ENCODE data around the gene MAP7D1.

MAP7D1 gene

GRCh38 chr1:36143424-36143823, 12.5 kb upstream of the MAP7D1 start:
- Histone ChIP-seq H3K9me3 (ENCODE audit: control insufficient read depth, low read length) (no peaks in the 10 kb centered on the region), H3K9ac (ENCODE audit: low read length) (no peak overlapping the region), H3K36me3 (ENCODE audit: control insufficient read depth, insufficient read depth, low read length, severe bottlenecking) (peaks cover 12% of the 10 kb centered on the region), H3K27me3 (replicated peaks; ENCODE audit: control insufficient read depth, insufficient read depth, low read length) (no peaks in the 10 kb centered on the region), H3K4me3 (ENCODE audit: low read length) (no peak overlapping the region), H3K4me1 (ENCODE audit: control insufficient read depth, insufficient read depth, low read length) (peaks cover 14% of the 10 kb centered on the region)
- no peak for DNase-seq (ENCODE audit: low read depth)

DNA sequence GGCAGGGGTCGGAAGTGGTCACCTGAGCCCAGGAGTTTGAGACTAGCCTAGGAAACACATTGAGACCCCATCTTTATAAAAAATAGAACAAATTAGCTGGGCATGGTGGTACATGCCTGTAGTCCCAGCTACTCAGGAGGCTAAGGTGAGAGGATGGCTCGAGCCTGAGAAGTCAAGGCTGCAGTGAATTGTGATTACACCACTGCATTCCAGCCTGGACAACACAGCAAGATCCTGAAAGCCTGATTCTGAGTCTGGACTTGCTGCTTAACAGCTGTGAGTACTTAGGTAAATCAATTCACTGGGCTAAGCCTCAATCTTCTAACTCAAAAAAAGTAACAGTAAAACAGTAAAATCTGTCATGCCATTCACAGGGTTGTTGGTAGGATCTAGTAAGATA, 11.5 kb upstream of the MAP7D1 start:
- Histone ChIP-seq H3K9me3 (ENCODE audit: control insufficient read depth, low read length) (no peaks in the 10 kb centered on the region), H3K9ac (ENCODE audit: low read length) (no peak overlapping the region), H3K27me3 (replicated peaks; ENCODE audit: control insufficient read depth, insufficient read depth, low read length) (no peaks in the 10 kb centered on the region), H3K4me3 (ENCODE audit: low read length) (no peak overlapping the region), H3K36me3 (ENCODE audit: control insufficient read depth, insufficient read depth, low read length, severe bottlenecking) (peaks cover 8% of the 10 kb centered on the region), H3K4me1 (ENCODE audit: control insufficient read depth, insufficient read depth, low read length) (peaks cover 17% of the 10 kb centered on the region)
- DNase-seq (ENCODE audit: low read depth), result no peak

- Histone ChIP-seq H3K4me3 (ENCODE audit: low read length) (peak overlapping the region; percentile 96), H3K9ac (ENCODE audit: low read length) (peak overlapping the region; percentile 95), H3K9me3 (ENCODE audit: control insufficient read depth, low read length) (no peaks in the 10 kb centered on the region), H3K4me1 (ENCODE audit: control insufficient read depth, insufficient read depth, low read length) (peaks cover 32% of the 10 kb centered on the region), H3K27me3 (replicated peaks; ENCODE audit: control insufficient read depth, insufficient read depth, low read length) (no peaks in the 10 kb centered on the region), H3K36me3 (ENCODE audit: control insufficient read depth, insufficient read depth, low read length, severe bottlenecking) (no peaks in the 10 kb centered on the region)
- DNase-seq (ENCODE audit: low read depth), result no peak
These were observed 7.1 kb upstream of the MAP7D1 start for GRCh38 chr1:36148821-36149236.

- peak within 1 kb of the TSS; percentile 96 for H3K4me3 ChIP-seq (ENCODE audit: low read length)
- no peaks in the 10 kb centered on the region for H3K9me3 ChIP-seq (ENCODE audit: control insufficient read depth, low read length)
- no peaks in the 10 kb centered on the region for H3K36me3 ChIP-seq (ENCODE audit: control insufficient read depth, insufficient read depth, low read length, severe bottlenecking)
- H3K4me1 ChIP-seq (ENCODE audit: control insufficient read depth, insufficient read depth, low read length), result peaks cover 32% of the 10 kb centered on the region
- no peaks in the 10 kb centered on the region for H3K27me3 ChIP-seq (replicated peaks; ENCODE audit: control insufficient read depth, insufficient read depth, low read length)
- peak; percentile 100 for DNase-seq (ENCODE audit: low read depth)
- H3K9ac ChIP-seq (ENCODE audit: low read length), result peak within 1 kb of the TSS; percentile 95
These were observed 6.6 kb upstream of the MAP7D1 start, which contains the start of gene TRAPPC3 for GRCh38 chr1:36149237-36149972. Gene TRAPPC3 (minus strand): TSS chr1:36149486. CDS start chr1:36149378, 108 bp downstream.

- DNase-seq (ENCODE audit: low read depth), result no peak
- no peaks in the 10 kb centered on the region for H3K9me3 ChIP-seq (ENCODE audit: control insufficient read depth, low read length)
- H3K4me1 ChIP-seq (ENCODE audit: control insufficient read depth, insufficient read depth, low read length), result peaks cover 36% of the 10 kb centered on the region
- H3K36me3 ChIP-seq (ENCODE audit: control insufficient read depth, insufficient read depth, low read length, severe bottlenecking), result no peaks in the 10 kb centered on the region
- H3K9ac ChIP-seq (ENCODE audit: low read length), result peak overlapping the region; percentile 83
- peak overlapping the region; percentile 66 for H3K4me3 ChIP-seq (ENCODE audit: low read length)
- no peaks in the 10 kb centered on the region for H3K27me3 ChIP-seq (replicated peaks; ENCODE audit: control insufficient read depth, insufficient read depth, low read length)
These were observed 6.0 kb upstream of the MAP7D1 start for GRCh38 chr1:36149973-36150295.

DNA sequence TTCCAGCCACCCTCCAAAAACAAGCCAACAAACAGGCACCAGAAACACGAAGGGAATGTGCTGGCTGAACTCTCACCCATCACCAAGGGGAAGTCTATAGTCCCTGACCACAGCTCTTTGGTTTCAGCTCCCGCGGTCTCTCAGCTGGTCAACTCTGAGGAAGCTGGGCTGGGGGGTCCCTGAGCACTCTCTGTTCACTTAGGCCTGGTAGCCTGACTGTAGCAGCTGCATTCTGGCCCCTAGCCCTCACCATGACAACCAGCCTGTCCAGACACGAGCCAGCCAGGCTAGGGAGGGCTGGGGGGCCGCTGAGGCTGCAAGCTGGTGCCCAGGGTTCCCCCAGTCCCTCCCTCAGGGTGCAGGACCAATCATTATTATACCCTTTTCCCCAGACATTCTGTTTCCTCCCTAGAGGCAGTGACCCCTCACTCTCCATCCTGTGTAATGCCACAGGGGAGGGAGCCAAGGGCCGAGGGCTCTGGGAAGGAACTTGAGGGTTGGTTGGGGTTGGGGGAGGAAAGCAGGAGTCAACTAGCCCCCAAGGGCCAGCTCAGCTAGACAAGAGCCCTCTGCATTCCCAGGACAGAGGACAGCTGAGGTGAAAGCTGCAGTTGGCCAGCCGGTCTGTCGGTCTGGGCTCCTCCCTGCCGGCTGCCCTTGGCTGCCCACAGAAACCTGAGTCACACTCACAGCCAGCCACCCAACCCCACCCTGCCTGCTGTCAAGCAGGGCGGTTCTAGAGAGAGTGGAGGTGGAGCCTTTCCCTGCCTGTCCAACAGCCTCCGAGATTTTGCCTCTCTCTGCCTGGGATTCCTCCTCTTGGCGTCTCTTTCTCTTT, 5.4 kb upstream of the MAP7D1 start:
- H3K36me3 ChIP-seq (ENCODE audit: control insufficient read depth, insufficient read depth, low read length, severe bottlenecking), result no peaks in the 10 kb centered on the region
- H3K9me3 ChIP-seq (ENCODE audit: control insufficient read depth, low read length), result no peaks in the 10 kb centered on the region
- DNase-seq (ENCODE audit: low read depth), result peak; percentile 98
- H3K9ac ChIP-seq (ENCODE audit: low read length), result peak overlapping the region; percentile 83
- H3K4me3 ChIP-seq (ENCODE audit: low read length), result peak overlapping the region; percentile 66
- no peaks in the 10 kb centered on the region for H3K27me3 ChIP-seq (replicated peaks; ENCODE audit: control insufficient read depth, insufficient read depth, low read length)
- peaks cover 39% of the 10 kb centered on the region for H3K4me1 ChIP-seq (ENCODE audit: control insufficient read depth, insufficient read depth, low read length)

DNA sequence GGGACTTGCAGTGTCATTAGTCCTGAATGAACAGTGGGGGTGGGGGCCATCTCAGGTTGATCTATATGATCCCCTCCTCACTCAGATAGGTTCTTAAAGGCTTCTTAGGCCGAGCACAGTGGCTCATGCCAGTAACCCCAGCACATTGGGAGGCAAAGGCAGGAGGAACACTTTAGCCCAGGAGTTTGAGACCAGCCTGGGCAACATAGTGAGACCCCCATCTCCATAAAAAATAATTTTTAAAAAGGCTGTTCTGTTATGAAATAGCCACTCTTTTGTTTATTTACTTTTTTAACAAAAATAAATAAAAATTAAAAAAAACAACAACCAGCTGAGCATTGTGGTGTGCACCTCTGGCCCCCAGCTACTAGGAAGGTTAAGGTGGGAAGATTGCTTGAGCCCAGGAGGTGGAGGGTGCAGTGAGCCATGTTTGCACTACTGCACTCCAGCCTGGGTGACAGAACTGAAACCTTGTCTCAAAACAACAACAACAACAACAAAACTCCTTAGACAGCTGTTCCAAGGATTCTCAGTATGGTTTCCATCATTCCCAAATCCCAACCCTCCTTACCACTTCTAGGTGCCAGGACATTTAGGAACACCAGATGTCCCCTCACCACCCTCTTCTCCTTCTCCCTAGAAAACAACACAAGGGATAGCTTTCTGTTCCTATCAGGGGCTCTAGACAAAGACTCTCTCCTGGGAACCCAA, 4.7 kb upstream of the MAP7D1 start:
- Histone ChIP-seq H3K9ac (ENCODE audit: low read length) (peak overlapping the region; percentile 78), H3K36me3 (ENCODE audit: control insufficient read depth, insufficient read depth, low read length, severe bottlenecking) (no peaks in the 10 kb centered on the region), H3K27me3 (replicated peaks; ENCODE audit: control insufficient read depth, insufficient read depth, low read length) (no peaks in the 10 kb centered on the region), H3K4me3 (ENCODE audit: low read length) (peak overlapping the region; percentile 51), H3K9me3 (ENCODE audit: control insufficient read depth, low read length) (no peaks in the 10 kb centered on the region), H3K4me1 (ENCODE audit: control insufficient read depth, insufficient read depth, low read length) (peaks cover 39% of the 10 kb centered on the region)
- DNase-seq (ENCODE audit: low read depth), result no peak

- DNase-seq (ENCODE audit: low read depth), result peak; percentile 37
- Histone ChIP-seq H3K4me3 (ENCODE audit: low read length) (peak overlapping the region; percentile 51), H3K36me3 (ENCODE audit: control insufficient read depth, insufficient read depth, low read length, severe bottlenecking) (no peaks in the 10 kb centered on the region), H3K27me3 (replicated peaks; ENCODE audit: control insufficient read depth, insufficient read depth, low read length) (no peaks in the 10 kb centered on the region), H3K9me3 (ENCODE audit: control insufficient read depth, low read length) (no peaks in the 10 kb centered on the region), H3K9ac (ENCODE audit: low read length) (peak overlapping the region; percentile 78), H3K4me1 (ENCODE audit: control insufficient read depth, insufficient read depth, low read length) (peaks cover 39% of the 10 kb centered on the region)
These were observed 4.1 kb upstream of the MAP7D1 start for GRCh38 chr1:36151845-36152203.

GRCh38 chr1:36153476-36153875, 2.5 kb upstream of the MAP7D1 start:
- no peak for DNase-seq (ENCODE audit: low read depth)
- no peak overlapping the region for H3K4me3 ChIP-seq (ENCODE audit: low read length)
- H3K9me3 ChIP-seq (ENCODE audit: control insufficient read depth, low read length), result no peaks in the 10 kb centered on the region
- H3K36me3 ChIP-seq (ENCODE audit: control insufficient read depth, insufficient read depth, low read length, severe bottlenecking), result no peaks in the 10 kb centered on the region
- H3K9ac ChIP-seq (ENCODE audit: low read length), result no peak overlapping the region
- H3K27me3 ChIP-seq (replicated peaks; ENCODE audit: control insufficient read depth, insufficient read depth, low read length), result no peaks in the 10 kb centered on the region
- peaks cover 44% of the 10 kb centered on the region for H3K4me1 ChIP-seq (ENCODE audit: control insufficient read depth, insufficient read depth, low read length)

DNA sequence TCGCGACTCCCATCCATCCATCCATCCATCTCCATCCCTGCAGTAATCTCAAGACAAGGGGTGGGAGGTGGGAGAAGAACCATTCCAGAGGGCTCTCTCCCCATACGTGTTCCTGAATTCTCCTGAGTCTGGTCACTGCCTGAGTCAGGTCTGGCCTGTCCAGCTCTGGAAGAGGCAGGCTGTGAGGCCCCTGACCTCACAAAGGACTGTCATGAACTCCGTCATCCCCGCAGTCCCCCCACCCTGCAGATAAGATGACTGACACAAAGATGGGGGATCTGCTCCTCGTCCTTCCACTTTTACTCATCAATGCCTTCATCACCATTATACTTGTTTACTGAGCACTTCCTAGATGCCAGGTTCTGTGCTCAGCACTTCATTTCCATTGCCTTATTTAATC, 1.6 kb upstream of the MAP7D1 start:
- H3K9me3 ChIP-seq (ENCODE audit: control insufficient read depth, low read length), result no peaks in the 10 kb centered on the region
- H3K36me3 ChIP-seq (ENCODE audit: control insufficient read depth, insufficient read depth, low read length, severe bottlenecking), result peaks cover 1% of the 10 kb centered on the region
- no peak for DNase-seq (ENCODE audit: low read depth)
- H3K4me3 ChIP-seq (ENCODE audit: low read length), result no peak overlapping the region
- H3K9ac ChIP-seq (ENCODE audit: low read length), result no peak overlapping the region
- H3K4me1 ChIP-seq (ENCODE audit: control insufficient read depth, insufficient read depth, low read length), result peaks cover 46% of the 10 kb centered on the region
- H3K27me3 ChIP-seq (replicated peaks; ENCODE audit: control insufficient read depth, insufficient read depth, low read length), result no peaks in the 10 kb centered on the region

DNA sequence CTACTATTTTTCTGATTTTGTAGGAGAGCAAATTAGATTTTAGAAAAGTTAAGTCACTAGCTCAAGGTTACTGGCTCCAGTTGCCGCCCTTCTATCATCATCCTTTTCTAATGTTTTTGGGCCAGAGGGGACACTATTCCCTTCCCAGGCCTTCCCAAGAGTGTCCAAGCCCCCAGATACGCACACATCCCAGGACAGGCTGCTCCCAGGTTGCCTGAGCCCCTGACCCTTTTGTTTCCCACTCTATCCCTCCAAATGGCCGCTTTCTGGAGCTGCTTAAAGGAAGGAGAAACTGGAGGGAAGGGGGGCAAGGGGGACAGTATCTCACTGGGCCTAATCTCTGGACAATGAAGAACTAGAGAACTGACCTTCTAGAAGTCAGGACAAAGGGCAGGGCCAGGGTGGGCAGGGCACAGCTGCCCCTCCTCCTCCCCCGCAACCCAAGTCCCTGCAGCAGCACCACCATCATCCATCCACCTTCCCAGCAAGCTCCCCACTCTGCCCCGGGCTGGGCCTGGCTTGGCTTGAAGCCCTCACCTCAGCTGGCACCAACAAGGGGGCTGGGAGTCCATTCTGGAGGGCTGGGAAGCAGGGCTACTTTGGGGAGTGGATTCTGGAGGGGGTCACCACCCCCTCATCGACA, 1.1 kb upstream of the MAP7D1 start:
- H3K36me3 ChIP-seq (ENCODE audit: control insufficient read depth, insufficient read depth, low read length, severe bottlenecking), result peaks cover 5% of the 10 kb centered on the region
- H3K4me3 ChIP-seq (ENCODE audit: low read length), result peak overlapping the region; percentile 94
- peaks cover 49% of the 10 kb centered on the region for H3K4me1 ChIP-seq (ENCODE audit: control insufficient read depth, insufficient read depth, low read length)
- H3K9me3 ChIP-seq (ENCODE audit: control insufficient read depth, low read length), result no peaks in the 10 kb centered on the region
- H3K9ac ChIP-seq (ENCODE audit: low read length), result peak overlapping the region; percentile 99
- peak; percentile 30 for DNase-seq (ENCODE audit: low read depth)
- H3K27me3 ChIP-seq (replicated peaks; ENCODE audit: control insufficient read depth, insufficient read depth, low read length), result no peaks in the 10 kb centered on the region
